GM21515 (cell line): ENCODE results near the gene PLOD1.
"Not testable (repeated sequence)": the region's sequence is repeated elsewhere in the genome, so short reads cannot be mapped to it uniquely, and the experiment has no call there.

Experiments used
- ATAC-seq: cut with Tn5 transposase; IDR thresholded peaks from one replicate; pipeline ENCODE4 v1.9.1; 2021; ENCODE audit not compliant: unreplicated experiment

Gene PLOD1

GRCh38 chr1:11938722-11939526, 4.4 kb downstream of the PLOD1 start:
- no peak for ATAC-seq

GRCh38 chr1:11939794-11940193, 5.3 kb downstream of the PLOD1 start:
- ATAC-seq, result not testable (repeated sequence)

GRCh38 chr1:11940260-11940921, 5.9 kb downstream of the PLOD1 start:
- ATAC-seq, result no peak

- no peak for ATAC-seq
Measured at GRCh38 chr1:11942280-11942679, 7.8 kb downstream of the PLOD1 start.

- ATAC-seq, result no peak
Measured at GRCh38 chr1:11943619-11944018, 9.1 kb downstream of the PLOD1 start.

- ATAC-seq, result no peak
Measured at GRCh38 chr1:11944358-11944931, 9.9 kb downstream of the PLOD1 start.

GRCh38 chr1:11946647-11947046, 12.1 kb downstream of the PLOD1 start:
- ATAC-seq, result no peak

GRCh38 chr1:11948822-11949458, 14.4 kb downstream of the PLOD1 start:
- no peak for ATAC-seq

GRCh38 chr1:11951901-11952300, 17.4 kb downstream of the PLOD1 start:
- ATAC-seq, result no peak

GRCh38 chr1:11952455-11953109, 18.1 kb downstream of the PLOD1 start:
- ATAC-seq, result no peak

GRCh38 chr1:11955221-11955620, 20.7 kb downstream of the PLOD1 start:
- ATAC-seq, result no peak

- ATAC-seq, result no peak
Measured at GRCh38 chr1:11957398-11957797, 22.9 kb downstream of the PLOD1 start.

GRCh38 chr1:11957897-11958296, 23.4 kb downstream of the PLOD1 start:
- no peak for ATAC-seq

GRCh38 chr1:11960276-11960675, 25.8 kb downstream of the PLOD1 start:
- ATAC-seq, result no peak

- ATAC-seq, result no peak
Measured at GRCh38 chr1:11960715-11961114, 26.2 kb downstream of the PLOD1 start.

GRCh38 chr1:11961230-11961629, 26.7 kb downstream of the PLOD1 start:
- ATAC-seq, result no peak

GRCh38 chr1:11963622-11964021, 29.1 kb downstream of the PLOD1 start:
- ATAC-seq, result no peak

- ATAC-seq, result no peak
Measured at GRCh38 chr1:11964656-11965055, 30.1 kb downstream of the PLOD1 start.

- ATAC-seq, result no peak
Measured at GRCh38 chr1:11967028-11967547, 32.6 kb downstream of the PLOD1 start.

- ATAC-seq, result no peak
Measured at GRCh38 chr1:11970441-11971185, 36.1 kb downstream of the PLOD1 start.
